Measurements from ENCODE around the gene GLB1L2.

- TF ChIP-seq POLR2A (IDR thresholded peaks at IDR 0.05; ENCODE audit: extremely low read depth, insufficient read length) = no peak
- no peak for TF ChIP-seq CTCF (IDR thresholded peaks at IDR 0.05; ENCODE audit: low read depth, low read length)
- TF ChIP-seq MYC (IDR thresholded peaks at IDR 0.05; ENCODE audit: low read depth, low read length) = no peak
Observed at GRCh38 chr11:134290646-134291045, 41.1 kb upstream of the GLB1L2 start.

All from NB4 (cell line).